SK-N-SH treated with all-trans-retinoic acid at 6 μM for 48 hours (cell line): ENCODE measurements around the gene GTF2A2.

ENCODE experiments used
- ATAC-seq: fragments of 200-7000 bp; cut with Tn5 transposase; 3 replicates; pipeline ENCODE4 v1.9.1; 2020; ENCODE audit warnings: mild to moderate bottlenecking, moderate library complexity
- BACH2 ChIP-seq: fragments of 250-450 bp; sonication (Bioruptor Pico); IDR thresholded peaks from 2 replicates; pipeline ENCODE4 v1.9.0; 2021; ENCODE audit warnings: mild to moderate bottlenecking, borderline replicate concordance
- ESRRG ChIP-seq: fragments of 250-450 bp; sonication (Bioruptor Pico); IDR thresholded peaks from 2 replicates; pipeline ENCODE4 v1.6.1; 2021; ENCODE audit warnings: mild to moderate bottlenecking
- GLIS3 ChIP-seq: fragments of 250-450 bp; sonication (Bioruptor Pico); IDR thresholded peaks from 2 replicates; pipeline ENCODE4 v1.5.0; 2020; ENCODE audit warnings: mild to moderate bottlenecking, moderate library complexity
- ISL1 ChIP-seq: fragments of 250-450 bp; sonication (Bioruptor Pico); IDR thresholded peaks from 2 replicates; pipeline ENCODE4 v2.1.2; 2022; ENCODE audit warnings: mild to moderate bottlenecking, moderate library complexity
- OSR1 ChIP-seq: fragments of 250-450 bp; sonication (Bioruptor Pico); IDR thresholded peaks from 2 replicates; pipeline ENCODE4 v1.8.0; 2022; ENCODE audit warnings: moderate library complexity, mild to moderate bottlenecking, inconsistent platforms
- PATZ1 ChIP-seq: fragments of 250-450 bp; sonication (Bioruptor Pico); IDR thresholded peaks from 2 replicates; pipeline ENCODE4 v1.8.0; 2020; ENCODE audit warnings: mild to moderate bottlenecking, moderate library complexity, borderline replicate concordance
- POU6F1 ChIP-seq: fragments of 250-450 bp; sonication (Bioruptor Pico); IDR thresholded peaks from 2 replicates; pipeline ENCODE4 v1.8.0; 2021; ENCODE audit warnings: low read depth, mild to moderate bottlenecking, moderate library complexity, borderline replicate concordance
- PPARA ChIP-seq: fragments of 250-450 bp; sonication (Bioruptor Pico); IDR thresholded peaks from 2 replicates; pipeline ENCODE4 v1.5.0; 2020; ENCODE audit warnings: mild to moderate bottlenecking, borderline replicate concordance
- RARB ChIP-seq: fragments of 250-450 bp; sonication (Bioruptor Pico); IDR thresholded peaks from 2 replicates; pipeline ENCODE4 v1.8.0; 2021; ENCODE audit warnings: mild to moderate bottlenecking, moderate library complexity
- SNAI2 ChIP-seq: fragments of 250-450 bp; sonication (Bioruptor Pico); IDR thresholded peaks from 2 replicates; pipeline ENCODE4 v1.5.0; 2020; ENCODE audit warnings: mild to moderate bottlenecking, moderate library complexity
- TCF4 ChIP-seq: fragments of 250-450 bp; sonication (Bioruptor Pico); IDR thresholded peaks from 2 replicates; pipeline ENCODE4 v1.8.0; 2021; ENCODE audit warnings: mild to moderate bottlenecking, moderate library complexity, borderline replicate concordance
- TOX ChIP-seq: fragments of 250-450 bp; sonication (Bioruptor Pico); IDR thresholded peaks from 2 replicates; pipeline ENCODE4 v1.8.0; 2021; ENCODE audit warnings: mild to moderate bottlenecking, moderate library complexity, borderline replicate concordance
- ZC3H10 ChIP-seq: fragments of 250-450 bp; sonication (Bioruptor Pico); IDR thresholded peaks from 2 replicates; pipeline ENCODE4 v1.5.1; 2021; ENCODE audit warnings: mild to moderate bottlenecking, moderate library complexity
- ZFP3 ChIP-seq: fragments of 250-450 bp; sonication (Bioruptor Pico); IDR thresholded peaks from 2 replicates; pipeline ENCODE4 v1.5.0; 2020; ENCODE audit warnings: mild to moderate bottlenecking, moderate library complexity
- ZFP30 ChIP-seq: fragments of 450-650 bp; formaldehyde crosslinking; IDR thresholded peaks from 2 replicates; pipeline ENCODE4 v1.5.0; 2022; ENCODE audit warnings: mild to moderate bottlenecking, moderate library complexity
- ZNF565 ChIP-seq: fragments of 450-650 bp; formaldehyde crosslinking; conservative IDR thresholded peaks from 2 replicates; pipeline ENCODE4 v1.5.0; 2020; ENCODE audit warnings: low read depth, mild to moderate bottlenecking, moderate library complexity
- ZNF70 ChIP-seq: fragments of 450-650 bp; formaldehyde crosslinking; IDR thresholded peaks from 2 replicates; pipeline ENCODE4 v1.5.0; 2020; ENCODE audit warnings: mild to moderate bottlenecking, moderate library complexity
- ZNF8 ChIP-seq: fragments of 450-650 bp; formaldehyde crosslinking; IDR thresholded peaks from 2 replicates; pipeline ENCODE4 v1.5.0; 2020; ENCODE audit warnings: mild to moderate bottlenecking, moderate library complexity

The GTF2A2 gene

GRCh38 chr15:59590027-59590426 is 67.3 kb downstream of the GTF2A2 start:
- no peak for TF ChIP-seq ZNF565 (CRISPR knock-in tag)
- TF ChIP-seq PATZ1 (CRISPR knock-in tag): no peak
- TF ChIP-seq GLIS3 (CRISPR knock-in tag): no peak
- no peak for TF ChIP-seq TCF4 (CRISPR knock-in tag)
- TF ChIP-seq ZFP30: no peak
- TF ChIP-seq SNAI2 (CRISPR knock-in tag): no peak
- TF ChIP-seq ESRRG (CRISPR knock-in tag): no peak
- no peak for TF ChIP-seq PPARA (CRISPR knock-in tag)
- TF ChIP-seq RARB (CRISPR knock-in tag): no peak
- no peak for TF ChIP-seq ZNF70 (CRISPR knock-in tag)
- no peak for TF ChIP-seq ISL1 (CRISPR knock-in tag)
- no peak for TF ChIP-seq ZFP3 (CRISPR knock-in tag)
- no peak for TF ChIP-seq ZNF8 (CRISPR knock-in tag)
- no peak for TF ChIP-seq POU6F1 (CRISPR knock-in tag)
- TF ChIP-seq OSR1: no peak
- no peak for TF ChIP-seq ZC3H10
- TF ChIP-seq BACH2: no peak
- TF ChIP-seq TOX (CRISPR knock-in tag): no peak
- no peak for ATAC-seq
